ENCODE results near the gene CNKSR3.

DNA sequence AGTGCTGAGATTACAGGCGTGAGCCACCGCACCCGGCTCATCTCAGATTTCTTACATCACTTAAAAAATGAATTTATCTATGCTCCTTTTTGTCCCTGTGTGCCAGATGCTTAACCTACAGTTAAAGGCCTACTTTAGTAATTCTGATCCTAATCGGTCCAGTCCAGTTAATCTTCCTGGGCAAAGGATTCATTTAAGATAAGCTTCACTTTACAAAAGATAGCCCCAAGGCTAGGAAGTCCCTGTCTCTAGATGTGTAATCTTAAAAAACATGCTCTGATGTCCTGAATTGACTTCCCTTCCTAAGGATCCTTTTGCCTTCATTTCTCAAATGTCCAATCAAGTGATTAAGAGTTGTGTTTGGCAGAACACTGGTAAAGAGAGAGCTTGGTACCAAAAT, 85.5 kb downstream of the CNKSR3 start:
- TF ChIP-seq, protein P1, sequence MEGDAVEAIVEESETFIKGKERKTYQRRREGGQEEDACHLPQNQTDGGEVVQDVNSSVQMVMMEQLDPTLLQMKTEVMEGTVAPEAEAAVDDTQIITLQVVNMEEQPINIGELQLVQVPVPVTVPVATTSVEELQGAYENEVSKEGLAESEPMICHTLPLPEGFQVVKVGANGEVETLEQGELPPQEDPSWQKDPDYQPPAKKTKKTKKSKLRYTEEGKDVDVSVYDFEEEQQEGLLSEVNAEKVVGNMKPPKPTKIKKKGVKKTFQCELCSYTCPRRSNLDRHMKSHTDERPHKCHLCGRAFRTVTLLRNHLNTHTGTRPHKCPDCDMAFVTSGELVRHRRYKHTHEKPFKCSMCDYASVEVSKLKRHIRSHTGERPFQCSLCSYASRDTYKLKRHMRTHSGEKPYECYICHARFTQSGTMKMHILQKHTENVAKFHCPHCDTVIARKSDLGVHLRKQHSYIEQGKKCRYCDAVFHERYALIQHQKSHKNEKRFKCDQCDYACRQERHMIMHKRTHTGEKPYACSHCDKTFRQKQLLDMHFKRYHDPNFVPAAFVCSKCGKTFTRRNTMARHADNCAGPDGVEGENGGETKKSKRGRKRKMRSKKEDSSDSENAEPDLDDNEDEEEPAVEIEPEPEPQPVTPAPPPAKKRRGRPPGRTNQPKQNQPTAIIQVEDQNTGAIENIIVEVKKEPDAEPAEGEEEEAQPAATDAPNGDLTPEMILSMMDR (IDR thresholded peaks at IDR 0.05; ENCODE audit: poor library complexity, severe bottlenecking): no peak
- TF ChIP-seq EZH2 (IDR thresholded peaks at IDR 0.05; ENCODE audit: borderline replicate concordance, insufficient read depth, low read length, poor library complexity, severe bottlenecking): no peak

Data from neural cell (in vitro differentiated cells).